Adrenal gland (tissue), 12 donors: Measurements from ENCODE around the gene ARHGEF25. TPM values are rescaled to one million over a fixed set of nuclear protein-coding genes. Genes with fewer than 3 reads are reported as not detected.

Source experiments
- DNase-seq, 7 donors: peaks; one replicate each; pipeline ENCODE4 v3.0.0-alpha.2; 2019 to 2020
- H3K27ac ChIP-seq, 5 donors: fragments of 200-600 bp; sonication (generic) in 4 of 5; 1 replicate in 3 of 5; 2 replicates in 2 of 5; pipeline versions ENCODE4 v1.5.1 to v1.8.0; 2016 to 2020; ENCODE audit warnings: mild to moderate bottlenecking in 1 of 5
- H3K27me3 ChIP-seq: fragments of 200-600 bp; 2 replicates; pipeline ENCODE4 v1.8.0; 2021
- H3K36me3 ChIP-seq, 2 donors: fragments of 200-600 bp; replicated peaks in 1 of 2; 1 replicate in 1 of 2; 2 replicates in 1 of 2; pipeline versions ENCODE4 v1.5.1 to v1.8.0; 2018 to 2022
- H3K4me1 ChIP-seq, 2 donors: fragments of 200-600 bp; replicated peaks in 1 of 2; 1 replicate in 1 of 2; 2 replicates in 1 of 2; pipeline versions ENCODE4 v1.5.1 to v1.8.0; 2018 to 2021
- H3K4me3 ChIP-seq, 4 donors: fragments of 200-600 bp; sonication (generic) in 3 of 4; one replicate each; pipeline ENCODE4 v1.5.1; 2016 to 2018
- H3K9me3 ChIP-seq, 3 donors: fragments of 200-600 bp; sonication (generic) in 1 of 3; replicated peaks in 1 of 3; 1 replicate in 2 of 3; 2 replicates in 1 of 3; pipeline versions ENCODE4 v1.5.1 to v1.8.0; 2016 to 2021
- CTCF ChIP-seq, 6 experiments: fragments of 450-650 bp in 4 of 6; fragments of 200-600 bp in 2 of 6; sonication (generic) in 1 of 6; IDR thresholded peaks; 1 replicate in 5 of 6; 2 replicates in 1 of 6; pipeline versions ENCODE4 v1.5.1 to v1.8.0; 2016 to 2021; ENCODE audit warnings: antibody characterized with exemption in 6 of 6, mild to moderate bottlenecking in 2 of 6, moderate library complexity in 1 of 6
- POLR2A ChIP-seq, 2 donors: fragments of 450-650 bp; IDR thresholded peaks; one replicate each; pipeline ENCODE4 v1.6.1; 2017; ENCODE audit warnings: antibody characterized with exemption in 2 of 2, mild to moderate bottlenecking in 2 of 2, moderate library complexity in 1 of 2
- WGBS, 4 donors: extraction: QIAGEN DNeasy Blood & Tissue Kit in 2 of 4; methylation state at CpG; one replicate each; pipeline versions ENCODE4 v1.1.5 to v1.1.7; 2013 to 2017; 5-methylcytosine and 5-hydroxymethylcytosine counted together
- intact Hi-C, 2 donors: fragments of 100-400 bp; cut with DNase I; formaldehyde crosslinking; loops; one replicate each; pipeline versions ENCODE4 v1.14.1 to v1.15.0; 2022 to 2023
- polyA plus RNA-seq, 3 donors: library from polyadenylated mRNA; stranded (reverse); fragments of 200-250 nt in 2 of 3; fragments of 350-450 nt in 1 of 3; fragmentation: Illumina TruSeq in 1 of 3; extraction: RNeasy Lipid Tissue Mini Kit (QIAGEN cat#74804) in 1 of 3; gene quantifications; one replicate each; pipeline ENCODE4 v1.2.3, GENCODE V29; 2013 to 2014
- total RNA-seq, 9 donors: library from RNA; depleted of rRNA in 4 of 9; stranded (reverse); fragments of >200 nt in 4 of 9; fragments of 120-200 nt in 1 of 9; fragmentation: NEBNext Ultra II Directional in 1 of 9; extraction: Animal tissue kit (Norgen Biotek cat#: 25700) in 1 of 9; gene quantifications; one replicate each; pipeline versions ENCODE4 v1.1.0 to v1.2.4, GENCODE V29; 2013 to 2023
- donor health status: healthy with polysubstance abuse.
- donor health status: Bipolar disorder and iron deficiency.
- donor health status: DM: yes; HTN: yes; CAD: no.
- donor health status: DM: no; HTN: no; CAD: no.
- donor health status: DM: no; HTN: no; CAD: no.
- donor health status: DM: yes; HTN: yes; CAD: no.

ARHGEF25 gene
- total and polyA plus RNA-seq, 12 donors, result 4.9 to 86.4 (median 9.9) TPM

DNA sequence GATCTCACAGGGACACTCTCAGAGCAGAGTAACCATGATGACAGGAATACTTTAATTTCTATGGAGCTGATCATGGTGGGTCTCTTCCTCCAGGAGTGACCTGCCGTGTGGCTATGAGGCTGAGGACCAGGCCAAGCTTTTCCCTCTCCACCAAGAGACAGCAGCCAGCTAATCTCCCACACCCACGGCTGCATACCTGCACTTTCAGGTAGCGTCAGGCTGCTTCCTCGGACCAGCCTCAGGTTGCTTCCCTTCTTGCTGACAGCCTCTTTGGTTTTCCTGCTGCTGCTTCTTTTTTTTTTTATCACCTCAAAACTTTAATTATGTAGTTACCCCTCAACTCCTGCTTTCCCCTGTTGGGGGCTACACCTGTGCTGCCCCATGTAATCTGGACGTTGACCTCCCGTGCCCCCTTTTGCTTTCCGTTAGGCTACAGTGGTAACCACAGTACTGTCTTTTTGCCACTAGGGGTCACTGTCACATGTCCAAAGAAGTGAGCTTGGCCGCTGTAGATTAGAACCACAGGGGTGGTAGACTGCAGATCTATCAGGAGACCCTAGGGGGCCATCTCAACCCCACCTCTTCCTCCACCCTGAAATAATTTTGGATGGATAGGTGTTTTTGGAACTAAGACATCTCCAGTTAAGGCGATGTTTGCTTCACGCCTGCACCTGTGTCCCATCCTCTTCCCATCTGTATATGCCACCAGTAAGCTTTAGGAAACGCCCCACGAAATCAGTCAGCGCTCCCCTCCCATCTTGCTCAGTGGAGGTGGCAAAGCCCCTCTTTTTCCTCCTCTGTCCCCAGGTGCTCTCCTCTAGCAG lies 28.0 kb upstream of the ARHGEF25 start:
- DNase-seq, result peak; percentile 62 to 84 (median 70)
- 41 to 47% (median 45%) methylated on average over 13 of the region's 13 CpGs for WGBS, 4 donors
- no peaks in the 10 kb centered on the region for H3K9me3 ChIP-seq

DNA sequence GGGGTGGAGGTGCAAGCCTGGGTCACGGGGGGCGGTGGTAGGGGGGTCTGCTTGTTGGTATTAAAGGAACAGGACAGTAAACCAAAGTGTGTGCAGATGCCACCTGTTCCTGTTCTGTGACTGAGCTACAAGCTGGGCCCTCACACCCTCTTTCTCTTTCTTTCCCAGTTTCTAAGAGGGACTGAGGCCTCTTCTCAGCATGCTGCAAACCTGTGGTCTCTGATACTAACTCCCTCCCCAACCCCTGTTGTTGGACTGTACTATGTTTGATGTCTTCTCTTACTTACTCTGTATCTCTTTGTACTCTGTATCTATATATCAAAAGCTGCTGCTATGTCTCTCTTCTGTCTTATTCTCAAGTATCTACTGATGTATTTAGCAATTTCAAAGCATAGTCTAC lies 27.2 kb upstream of the ARHGEF25 start:
- Histone ChIP-seq H3K36me3 (no peaks in the 10 kb centered on the region), H3K27ac (no peak overlapping the region), H3K9me3 (no peaks in the 10 kb centered on the region), H3K4me3 (no peak overlapping the region), H3K27me3 (peaks cover 5% of the 10 kb centered on the region), H3K4me1 (no peaks in the 10 kb centered on the region)
- DNase-seq, result no peak
- 88 to 100% (median 93%) methylated on average over 2 of the region's 2 CpGs for WGBS, 4 donors
- intact Hi-C loops, result no loop called here
- TF ChIP-seq POLR2A (IDR thresholded peaks at IDR 0.05) (no peak), CTCF (IDR thresholded peaks at IDR 0.05) (no peak)

More for the DNA sequence above, 28.0 kb upstream of the ARHGEF25 start:
- Histone ChIP-seq H3K27me3 (peaks cover 5% of the 10 kb centered on the region), H3K4me1 (no peaks in the 10 kb centered on the region), H3K4me3 (no peak overlapping the region), H3K27ac (no peak overlapping the region), H3K36me3 (no peaks in the 10 kb centered on the region)
- intact Hi-C loops, result loop anchor here (2.0 kb wide), 2 partner anchors 38 to 40 kb away; no protein-coding TSS in a partner anchor
- no peak for TF ChIP-seq POLR2A (IDR thresholded peaks at IDR 0.05)
- peak; percentile 87 to 96 (median 94) for TF ChIP-seq CTCF (IDR thresholded peaks at IDR 0.05)

DNA sequence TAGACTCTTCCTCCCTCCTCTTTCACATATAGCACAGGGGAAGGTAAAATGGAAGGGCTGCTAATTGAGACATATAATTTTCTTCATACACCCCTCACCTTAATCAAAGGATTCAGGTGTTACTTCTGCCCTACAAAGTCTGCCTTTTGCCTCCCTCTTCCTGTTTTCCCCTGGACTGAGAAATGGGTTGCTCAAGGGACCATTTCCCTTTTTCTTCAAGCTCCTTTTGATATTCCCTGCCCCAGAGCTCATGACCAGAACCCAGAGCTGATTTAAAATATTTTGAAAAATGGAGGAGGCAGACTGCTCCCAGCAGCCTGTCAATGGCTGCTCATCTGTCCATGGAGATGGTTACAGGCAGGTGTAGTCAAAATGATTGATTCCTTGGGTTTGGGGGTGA lies 26.5 kb upstream of the ARHGEF25 start:
- H3K27me3 ChIP-seq, result peaks cover 5% of the 10 kb centered on the region
- H3K4me1 ChIP-seq, result no peaks in the 10 kb centered on the region
- H3K36me3 ChIP-seq, result no peaks in the 10 kb centered on the region
- intact Hi-C loops, result no loop called here
- no peaks in the 10 kb centered on the region for H3K9me3 ChIP-seq
- TF ChIP-seq POLR2A (IDR thresholded peaks at IDR 0.05) (no peak), CTCF (IDR thresholded peaks at IDR 0.05) (no peak)
- no peak overlapping the region for H3K27ac ChIP-seq
- no peak overlapping the region for H3K4me3 ChIP-seq
- DNase-seq, result no peak

- H3K27me3 ChIP-seq, result peaks cover 5% of the 10 kb centered on the region
- H3K36me3 ChIP-seq, result no peaks in the 10 kb centered on the region
- WGBS, 4 donors, result 60 to 91% (median 80%) methylated on average over 2 of the region's 2 CpGs
- H3K27ac ChIP-seq, result no peak overlapping the region
- no peak overlapping the region for H3K4me3 ChIP-seq
- no peak for DNase-seq
- intact Hi-C loops, result no loop called here
- no peaks in the 10 kb centered on the region for H3K9me3 ChIP-seq
- H3K4me1 ChIP-seq, result no peaks in the 10 kb centered on the region
- no peak for TF ChIP-seq POLR2A (IDR thresholded peaks at IDR 0.05)
- TF ChIP-seq CTCF (IDR thresholded peaks at IDR 0.05), result no peak
Observed at GRCh38 chr12:57585156-57585555, 26.1 kb upstream of the ARHGEF25 start.
